Nephron (organoid): ENCODE results near the gene MYO18A.

ENCODE experiments used
- H3K27ac Mint-ChIP-seq, 3 experiments: 2 replicates each; pipeline ENCODE4 v1.8.0; 2020; ENCODE audit warnings: mixed read lengths in 3 of 3, mild to moderate bottlenecking in 2 of 3, moderate library complexity in 1 of 3
- H3K27me3 Mint-ChIP-seq: 2 replicates; pipeline ENCODE4 v1.8.0; 2021; ENCODE audit warnings: low read depth, mild to moderate bottlenecking, moderate library complexity, mixed read lengths
- H3K36me3 Mint-ChIP-seq: 2 replicates; pipeline ENCODE4 v1.8.0; 2020; ENCODE audit warnings: low read depth, mixed read lengths
- H3K4me1 Mint-ChIP-seq: 2 replicates; pipeline ENCODE4 v1.8.0; 2020; ENCODE audit warnings: mixed read lengths
- H3K4me3 Mint-ChIP-seq, 3 experiments: 2 replicates each; pipeline ENCODE4 v1.8.0; 2020; ENCODE audit warnings: mild to moderate bottlenecking in 3 of 3, mixed read lengths in 3 of 3, moderate library complexity in 2 of 3
- H3K9me3 Mint-ChIP-seq: 2 replicates; pipeline ENCODE4 v1.8.0; 2020; ENCODE audit warnings: mixed read lengths
- CTCF ChIP-seq, 3 experiments: fragments of 200-600 bp; sonication (generic); IDR thresholded peaks; one replicate each; pipeline ENCODE4 v1.5.0; 2021; ENCODE audit warnings: antibody characterized with exemption in 3 of 3; ENCODE audit not compliant: unreplicated experiment in 3 of 3

Gene MYO18A

GRCh38 chr17:29133121-29133713 lies 47.0 kb downstream of the MYO18A start:
- no peak overlapping the region for H3K27ac Mint-ChIP-seq
- no peak overlapping the region for H3K4me3 Mint-ChIP-seq
- H3K9me3 Mint-ChIP-seq = no peaks in the 10 kb centered on the region
- peaks cover 52% of the 10 kb centered on the region for H3K4me1 Mint-ChIP-seq
- TF ChIP-seq CTCF (IDR thresholded peaks at IDR 0.05; ENCODE audit: unreplicated experiment in 3 of 3) = no peak
- H3K27me3 Mint-ChIP-seq = no peaks in the 10 kb centered on the region
- no peaks in the 10 kb centered on the region for H3K36me3 Mint-ChIP-seq

GRCh38 chr17:29131814-29132682 lies 48.1 kb downstream of the MYO18A start:
- TF ChIP-seq CTCF (IDR thresholded peaks at IDR 0.05; ENCODE audit: unreplicated experiment in 3 of 3) = no peak
- no peaks in the 10 kb centered on the region for H3K36me3 Mint-ChIP-seq
- H3K27me3 Mint-ChIP-seq = no peaks in the 10 kb centered on the region
- H3K4me1 Mint-ChIP-seq = peaks cover 42% of the 10 kb centered on the region
- H3K9me3 Mint-ChIP-seq = no peaks in the 10 kb centered on the region
- no peak overlapping the region for H3K4me3 Mint-ChIP-seq
- peak overlapping the region in 2 of 3 experiments; percentile 26 to 64 for H3K27ac Mint-ChIP-seq

- TF ChIP-seq CTCF (IDR thresholded peaks at IDR 0.05; ENCODE audit: unreplicated experiment in 3 of 3) = no peak
- Mint-ChIP-seq H3K27me3 (no peaks in the 10 kb centered on the region), H3K4me3 (no peak overlapping the region), H3K4me1 (peaks cover 32% of the 10 kb centered on the region), H3K36me3 (no peaks in the 10 kb centered on the region), H3K9me3 (no peaks in the 10 kb centered on the region), H3K27ac (no peak overlapping the region)
Observed at GRCh38 chr17:29129731-29130130, 50.5 kb downstream of the MYO18A start.

- H3K36me3 Mint-ChIP-seq = no peaks in the 10 kb centered on the region
Observed at GRCh38 chr17:29127840-29128239, 52.4 kb downstream of the MYO18A start.

GRCh38 chr17:29126268-29126930 lies 53.8 kb downstream of the MYO18A start:
- Mint-ChIP-seq H3K27ac (no peak overlapping the region), H3K27me3 (no peaks in the 10 kb centered on the region), H3K4me1 (peaks cover 16% of the 10 kb centered on the region)

More at GRCh38 chr17:29127840-29128239, 52.4 kb downstream of the MYO18A start:
- TF ChIP-seq CTCF (IDR thresholded peaks at IDR 0.05; ENCODE audit: unreplicated experiment in 3 of 3) = no peak
- no peaks in the 10 kb centered on the region for H3K9me3 Mint-ChIP-seq
- no peaks in the 10 kb centered on the region for H3K27me3 Mint-ChIP-seq
- H3K27ac Mint-ChIP-seq = no peak overlapping the region
- H3K4me1 Mint-ChIP-seq = peaks cover 29% of the 10 kb centered on the region
- no peak overlapping the region for H3K4me3 Mint-ChIP-seq

More at GRCh38 chr17:29126268-29126930, 53.8 kb downstream of the MYO18A start:
- Mint-ChIP-seq H3K9me3 (no peaks in the 10 kb centered on the region), H3K36me3 (no peaks in the 10 kb centered on the region), H3K4me3 (no peak overlapping the region)
- TF ChIP-seq CTCF (IDR thresholded peaks at IDR 0.05; ENCODE audit: unreplicated experiment in 3 of 3) = no peak
